Calu3 (cell line): ENCODE results near the gene LCOR. TPM values are rescaled to one million over a fixed set of nuclear protein-coding genes. Genes with fewer than 3 reads are reported as not detected.

Experiments used
- BruUV-seq: library from RNA; stranded (reverse); fragments of 400-500 nt; replicated peaks from 2 replicates; lab custom pipeline; 2021; lab: Mats Ljungman, UMichigan
- CTCF ChIA-PET: fragments of 300-600 bp; sonication (Branson Sonifier 250); formaldehyde crosslinking; loops from one replicate; lab custom pipeline; 2022; ENCODE audit warnings: antibody characterized with exemption; lab: Charles Lee
- DNase-seq: peaks from one replicate; pipeline ENCODE4 v3.0.0; 2022
- H3K27ac Mint-ChIP-seq: one replicate; pipeline ENCODE4 v1.8.0; 2022; ENCODE audit warnings: mixed read lengths; ENCODE audit not compliant: unreplicated experiment
- H3K27me3 Mint-ChIP-seq: one replicate; pipeline ENCODE4 v1.8.0; 2022; ENCODE audit warnings: mixed read lengths; ENCODE audit not compliant: unreplicated experiment
- H3K36me3 Mint-ChIP-seq: one replicate; pipeline ENCODE4 v1.8.0; 2022; ENCODE audit warnings: mild to moderate bottlenecking, moderate library complexity, mixed read lengths; ENCODE audit not compliant: insufficient read depth, unreplicated experiment
- H3K4me1 Mint-ChIP-seq: one replicate; pipeline ENCODE4 v1.8.0; 2022; ENCODE audit warnings: mild to moderate bottlenecking, low read depth, mixed read lengths; ENCODE audit not compliant: unreplicated experiment
- H3K4me3 Mint-ChIP-seq: one replicate; pipeline ENCODE4 v1.8.0; 2022; ENCODE audit warnings: mild to moderate bottlenecking, low read depth, moderate library complexity, mixed read lengths; ENCODE audit not compliant: unreplicated experiment
- H3K9me3 Mint-ChIP-seq: one replicate; pipeline ENCODE4 v1.8.0; 2022; ENCODE audit warnings: low read depth, mixed read lengths; ENCODE audit not compliant: unreplicated experiment
- CTCF ChIP-seq: fragments of 200-600 bp; IDR thresholded peaks from one replicate; pipeline ENCODE4 v1.8.0; 2022; ENCODE audit warnings: antibody characterized with exemption; ENCODE audit not compliant: unreplicated experiment
- intact Hi-C: fragments of 100-400 bp; cut with micrococcal nuclease; formaldehyde crosslinking; loops from one replicate; pipeline ENCODE4 v1.10.0; 2022; ENCODE audit not compliant: unreplicated experiment
- total RNA-seq: library from RNA; stranded (reverse); gene quantifications from 2 replicates; pipeline ENCODE4 v1.2.3, GENCODE V29; 2022

LCOR gene
- total RNA-seq, 1 experiment from 2014 or later, result 50.1 TPM

DNA sequence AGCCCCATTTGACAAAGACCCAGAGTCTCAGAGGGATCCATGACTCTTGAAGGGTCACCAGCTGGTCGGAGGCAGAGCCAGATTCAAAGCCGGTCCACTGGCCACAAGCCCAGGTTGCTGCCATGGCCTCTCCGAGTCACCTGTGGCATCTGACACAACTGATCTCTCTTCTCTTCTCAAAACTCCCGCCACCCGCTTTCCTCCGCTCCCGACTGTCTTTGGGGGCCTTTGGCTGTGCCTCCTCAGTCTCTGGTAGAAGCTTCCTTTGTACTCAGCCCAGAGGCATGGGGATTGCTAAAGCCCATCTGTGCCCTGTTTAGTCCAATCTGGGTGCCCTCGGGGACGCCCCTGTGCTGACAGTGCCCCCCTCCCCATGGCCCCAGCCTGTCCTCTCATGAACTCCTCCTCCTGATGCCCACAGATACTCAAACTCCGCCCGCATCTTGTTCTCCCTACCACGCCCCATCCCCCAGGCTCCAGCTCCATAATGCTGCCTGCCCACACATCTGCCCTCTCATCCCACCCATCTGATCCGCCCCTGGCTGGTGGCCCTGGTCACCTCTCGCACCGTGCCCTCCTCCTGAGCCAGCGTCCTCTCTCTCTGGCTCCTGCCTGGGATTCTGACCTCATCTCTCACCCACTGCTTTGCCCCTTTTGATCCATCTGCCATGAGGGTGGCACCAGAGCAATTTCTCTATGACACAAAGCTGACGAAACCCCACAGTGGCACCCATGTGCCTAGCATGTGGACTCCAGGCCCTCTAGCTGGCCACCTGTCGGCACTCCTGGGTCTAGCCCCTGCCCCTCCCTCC lies 203.1 kb downstream of the LCOR start:
- CTCF ChIA-PET, result no interaction called here
- no peak for DNase-seq
- no peak overlapping the region for H3K27ac Mint-ChIP-seq
- H3K4me1 Mint-ChIP-seq, result peaks cover 28% of the 10 kb centered on the region
- peaks cover 31% of the 10 kb centered on the region for H3K27me3 Mint-ChIP-seq
- TF ChIP-seq CTCF, result no peak
- no peak overlapping the region for H3K4me3 Mint-ChIP-seq
- intact Hi-C loops, result loop anchor here (10.0 kb wide), 1 partner anchor 80 kb away; no protein-coding TSS in a partner anchor
- peaks cover 5% of the 10 kb centered on the region for H3K36me3 Mint-ChIP-seq
- no TSS peak for BruUV-seq
- H3K9me3 Mint-ChIP-seq, result no peaks in the 10 kb centered on the region

DNA sequence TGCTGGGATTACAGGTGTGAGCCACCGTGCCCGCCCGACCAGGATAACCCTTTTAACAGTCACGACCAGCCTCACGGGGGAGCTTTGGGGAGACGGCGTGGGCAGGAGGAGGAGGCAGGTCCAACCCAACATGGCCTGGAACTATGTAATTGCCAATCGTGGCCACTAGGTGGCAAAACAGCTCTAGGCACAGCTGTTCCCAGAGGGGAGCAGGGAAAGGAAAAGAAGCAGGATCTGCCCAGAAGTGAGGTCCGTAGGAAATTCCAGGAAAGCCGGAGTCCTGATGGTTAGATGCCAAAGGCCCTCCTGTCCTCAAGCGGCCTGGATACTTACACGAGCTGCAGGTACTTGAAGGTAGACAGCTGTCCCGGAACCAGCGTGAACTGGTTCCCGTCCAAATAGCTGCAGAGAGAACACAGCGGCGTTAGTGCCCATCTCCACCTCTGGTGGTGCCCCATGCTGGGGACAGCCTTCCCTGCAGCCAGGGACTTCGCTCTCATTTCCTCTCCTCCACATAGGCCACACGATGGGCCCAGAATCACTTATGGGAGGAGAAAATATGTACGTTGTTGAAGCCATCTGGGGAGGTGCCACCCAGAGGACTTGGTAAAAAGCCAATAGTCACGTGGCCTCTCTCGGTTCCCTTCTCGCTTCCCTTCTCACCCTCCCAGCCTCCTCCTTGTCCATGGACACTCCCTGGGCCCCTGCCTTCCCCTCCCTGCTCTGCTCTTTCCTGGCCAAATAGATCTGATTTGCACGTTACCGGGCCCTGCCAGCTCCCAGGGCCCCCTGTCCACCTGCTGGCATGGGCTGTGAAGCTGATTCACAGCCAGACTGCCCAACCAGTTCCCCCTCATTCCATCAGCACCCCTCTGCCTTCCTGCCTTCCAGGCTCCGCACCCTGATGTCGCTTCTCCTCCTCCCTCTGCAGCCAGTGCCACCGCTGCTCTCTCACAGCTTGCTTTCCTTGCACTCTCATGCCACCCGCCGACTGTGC lies 205.6 kb downstream of the LCOR start:
- CTCF ChIA-PET, result interaction anchor here (0.6 to 2.1 kb wide), 15 partner anchors 12 to 174 kb away, joined by 3 to 19 read pairs (median 4); no protein-coding TSS in a partner anchor
- Mint-ChIP-seq H3K9me3 (no peaks in the 10 kb centered on the region), H3K27me3 (peaks cover 29% of the 10 kb centered on the region), H3K36me3 (peaks cover 5% of the 10 kb centered on the region), H3K4me3 (peak overlapping the region; percentile 38), H3K4me1 (peaks cover 28% of the 10 kb centered on the region), H3K27ac (peak overlapping the region; percentile 7)
- intact Hi-C loops, result loop anchor here (10.0 kb wide), 1 partner anchor 77 kb away; no protein-coding TSS in a partner anchor
- peak; percentile 77 for TF ChIP-seq CTCF
- no TSS peak for BruUV-seq
- DNase-seq, result peak; percentile 81

DNA sequence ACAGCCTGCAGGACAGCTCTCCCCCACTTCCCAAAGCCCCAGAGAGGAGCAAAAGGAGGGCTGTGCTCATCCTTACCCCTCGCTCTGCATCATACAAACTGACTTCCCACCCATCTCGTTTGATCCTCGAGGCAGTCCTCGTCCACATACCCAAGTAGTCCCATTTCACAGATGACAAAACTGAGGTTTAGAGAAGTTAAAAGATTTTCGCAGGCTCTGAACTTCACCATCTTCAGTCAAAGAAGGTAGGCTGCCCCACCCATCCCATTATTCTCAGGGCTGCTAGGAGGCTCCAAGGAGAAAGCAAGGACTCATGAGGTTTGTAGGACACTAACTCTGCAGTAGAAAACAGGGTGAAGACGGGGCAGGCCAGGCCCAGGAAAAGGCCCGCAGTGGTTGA lies 206.6 kb downstream of the LCOR start:
- TF ChIP-seq CTCF, result no peak
- Mint-ChIP-seq H3K27me3 (peaks cover 29% of the 10 kb centered on the region), H3K9me3 (no peaks in the 10 kb centered on the region), H3K4me1 (peaks cover 28% of the 10 kb centered on the region), H3K36me3 (peaks cover 10% of the 10 kb centered on the region), H3K27ac (no peak overlapping the region), H3K4me3 (peak overlapping the region; percentile 38)
- DNase-seq, result no peak
- intact Hi-C loops, result loop anchor here (10.0 kb wide), 1 partner anchor 76 kb away; no protein-coding TSS in a partner anchor
- CTCF ChIA-PET, result interaction anchor here (1.5 kb wide), 1 partner anchor 15 kb away, joined by 7 read pairs; no protein-coding TSS in a partner anchor
- BruUV-seq, result no TSS peak
